Measurements from ENCODE around the gene NAT16. TPM values are rescaled to one million over a fixed set of nuclear protein-coding genes. Genes with fewer than 3 reads are reported as not detected.

NAT16 gene
- total and polyA plus RNA-seq, 2 experiments from 2014 or later: 0.27 TPM; not detected in 1

GRCh38 chr7:101216001-101216859 lies 36.1 kb upstream of the NAT16 start:
- peak; percentile 31 to 42 for DNase-seq (ENCODE audit: low read depth in 1 of 2, low spot score in 1 of 2)
- H3K27ac ChIP-seq: no peak overlapping the region
- peak overlapping the region; percentile 90 for H3K4me3 ChIP-seq
- TF ChIP-seq, protein P1, sequence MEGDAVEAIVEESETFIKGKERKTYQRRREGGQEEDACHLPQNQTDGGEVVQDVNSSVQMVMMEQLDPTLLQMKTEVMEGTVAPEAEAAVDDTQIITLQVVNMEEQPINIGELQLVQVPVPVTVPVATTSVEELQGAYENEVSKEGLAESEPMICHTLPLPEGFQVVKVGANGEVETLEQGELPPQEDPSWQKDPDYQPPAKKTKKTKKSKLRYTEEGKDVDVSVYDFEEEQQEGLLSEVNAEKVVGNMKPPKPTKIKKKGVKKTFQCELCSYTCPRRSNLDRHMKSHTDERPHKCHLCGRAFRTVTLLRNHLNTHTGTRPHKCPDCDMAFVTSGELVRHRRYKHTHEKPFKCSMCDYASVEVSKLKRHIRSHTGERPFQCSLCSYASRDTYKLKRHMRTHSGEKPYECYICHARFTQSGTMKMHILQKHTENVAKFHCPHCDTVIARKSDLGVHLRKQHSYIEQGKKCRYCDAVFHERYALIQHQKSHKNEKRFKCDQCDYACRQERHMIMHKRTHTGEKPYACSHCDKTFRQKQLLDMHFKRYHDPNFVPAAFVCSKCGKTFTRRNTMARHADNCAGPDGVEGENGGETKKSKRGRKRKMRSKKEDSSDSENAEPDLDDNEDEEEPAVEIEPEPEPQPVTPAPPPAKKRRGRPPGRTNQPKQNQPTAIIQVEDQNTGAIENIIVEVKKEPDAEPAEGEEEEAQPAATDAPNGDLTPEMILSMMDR (IDR thresholded peaks at IDR 0.05; ENCODE audit: low read depth, low read length): no peak
- H3K9me3 ChIP-seq (ENCODE audit: low read depth): no peaks in the 10 kb centered on the region
- H3K27me3 ChIP-seq: no peaks in the 10 kb centered on the region
- peaks cover 6% of the 10 kb centered on the region for H3K4me1 ChIP-seq (ENCODE audit: low read depth)
- peaks cover 5% of the 10 kb centered on the region for H3K36me3 ChIP-seq

- TF ChIP-seq, protein P1 (IDR thresholded peaks at IDR 0.05; ENCODE audit: low read depth, low read length): no peak
- DNase-seq (ENCODE audit: low read depth in 1 of 2, low spot score in 1 of 2): no peak
These were observed 31.9 kb upstream of the NAT16 start for GRCh38 chr7:101212014-101212413.

GRCh38 chr7:101211501-101211900 lies 31.4 kb upstream of the NAT16 start:
- H3K27me3 ChIP-seq: no peaks in the 10 kb centered on the region
- peaks cover 10% of the 10 kb centered on the region for H3K36me3 ChIP-seq
- H3K27ac ChIP-seq: no peak overlapping the region
- H3K4me3 ChIP-seq: no peak overlapping the region
- H3K4me1 ChIP-seq (ENCODE audit: low read depth): no peaks in the 10 kb centered on the region
- TF ChIP-seq, protein P1 (IDR thresholded peaks at IDR 0.05; ENCODE audit: low read depth, low read length): no peak
- H3K9me3 ChIP-seq (ENCODE audit: low read depth): no peaks in the 10 kb centered on the region
- DNase-seq (ENCODE audit: low read depth in 1 of 2, low spot score in 1 of 2): no peak

More at GRCh38 chr7:101212014-101212413, 31.9 kb upstream of the NAT16 start:
- peaks cover 10% of the 10 kb centered on the region for H3K36me3 ChIP-seq
- no peak overlapping the region for H3K27ac ChIP-seq
- no peaks in the 10 kb centered on the region for H3K9me3 ChIP-seq (ENCODE audit: low read depth)
- no peaks in the 10 kb centered on the region for H3K4me1 ChIP-seq (ENCODE audit: low read depth)
- H3K4me3 ChIP-seq: no peak overlapping the region
- no peaks in the 10 kb centered on the region for H3K27me3 ChIP-seq

- DNase-seq (ENCODE audit: low read depth in 1 of 2, low spot score in 1 of 2): no peak
- Histone ChIP-seq H3K36me3 (peaks cover 10% of the 10 kb centered on the region), H3K9me3 (ENCODE audit: low read depth) (no peaks in the 10 kb centered on the region), H3K4me1 (ENCODE audit: low read depth) (no peaks in the 10 kb centered on the region), H3K4me3 (no peak overlapping the region), H3K27ac (no peak overlapping the region), H3K27me3 (no peaks in the 10 kb centered on the region)
- TF ChIP-seq, protein P1 (IDR thresholded peaks at IDR 0.05; ENCODE audit: low read depth, low read length): no peak
These were observed 30.1 kb upstream of the NAT16 start for GRCh38 chr7:101210143-101210542.

GRCh38 chr7:101208794-101209193 lies 28.7 kb upstream of the NAT16 start:
- TF ChIP-seq, protein P1 (IDR thresholded peaks at IDR 0.05; ENCODE audit: low read depth, low read length): no peak
- Histone ChIP-seq H3K9me3 (ENCODE audit: low read depth) (no peaks in the 10 kb centered on the region), H3K4me3 (no peak overlapping the region), H3K27ac (no peak overlapping the region), H3K36me3 (peaks cover 8% of the 10 kb centered on the region), H3K4me1 (ENCODE audit: low read depth) (no peaks in the 10 kb centered on the region), H3K27me3 (peaks cover 6% of the 10 kb centered on the region)
- no peak for DNase-seq (ENCODE audit: low read depth in 1 of 2, low spot score in 1 of 2)

Measured in cardiac muscle cell (in vitro differentiated cells and primary cell).